H1 (cell line): ENCODE measurements around the gene ZNF311. TPM values are rescaled to one million over a fixed set of nuclear protein-coding genes. Genes with fewer than 3 reads are reported as not detected.

ENCODE experiments used
- CTCF ChIA-PET: fragments of 300-600 bp; sonication (Branson Sonifier 250); formaldehyde crosslinking; loops from one replicate; lab custom pipeline; 2021; ENCODE audit not compliant: partially characterized antibody; lab: Charles Lee
- POLR2A ChIA-PET: fragments of 300-600 bp; sonication (Branson Sonifier 250); formaldehyde crosslinking; loops from one replicate; lab custom pipeline; 2021; ENCODE audit warnings: inconsistent platforms; ENCODE audit not compliant: partially characterized antibody; lab: Charles Lee
- DNase-seq, 2 experiments: peaks; one replicate each; pipeline versions ENCODE4 v3.0.0 to v3.0.0-alpha.2; 2010 to 2022; ENCODE audit warnings: low spot score in 2 of 2, low read depth in 1 of 2, mixed read lengths in 1 of 2
- FAIRE-seq: peaks from 2 replicates; lab custom pipeline; 2011; peaks lifted over from hg19 to GRCh38; lab: Jason Lieb, UNC
- H2AFZ ChIP-seq: 2 replicates; pipeline ENCODE4 v1.8.1; 2012; ENCODE audit warnings: low read length, inconsistent platforms
- H2AK5ac ChIP-seq: 2 replicates; pipeline ENCODE4 v1.6.1; 2013; ENCODE audit warnings: low read depth, low read length
- H2BK120ac ChIP-seq: replicated peaks from 2 replicates; pipeline ENCODE3; 2013; ENCODE audit warnings: low read depth, low read length, inconsistent platforms
- H2BK12ac ChIP-seq: 2 replicates; pipeline ENCODE4 v1.6.1; 2013; ENCODE audit warnings: low read depth, low read length
- H2BK15ac ChIP-seq: 2 replicates; pipeline ENCODE4 v1.6.1; 2013; ENCODE audit warnings: low read length
- H2BK20ac ChIP-seq: 2 replicates; pipeline ENCODE4 v1.6.1; 2013; ENCODE audit warnings: low read length
- H2BK5ac ChIP-seq: 2 replicates; pipeline ENCODE4 v1.6.1; 2013; ENCODE audit warnings: low read depth, low read length
- H3K14ac ChIP-seq: 2 replicates; pipeline ENCODE4 v1.6.1; 2013; ENCODE audit warnings: inconsistent platforms; ENCODE audit not compliant: insufficient read length
- H3K18ac ChIP-seq: 2 replicates; pipeline ENCODE4 v1.6.1; 2013; ENCODE audit warnings: low read length; ENCODE audit errors: extremely low read depth
- H3K23ac ChIP-seq: 2 replicates; pipeline ENCODE4 v1.6.1; 2013; ENCODE audit warnings: inconsistent platforms; ENCODE audit not compliant: insufficient read length
- H3K23me2 ChIP-seq: 2 replicates; pipeline ENCODE4 v1.6.1; 2013; ENCODE audit warnings: low read depth, low read length
- H3K27ac ChIP-seq: 2 replicates; pipeline ENCODE4 v1.6.1; 2011; ENCODE audit warnings: low read depth, low read length, inconsistent platforms
- H3K27me3 ChIP-seq, 4 experiments: replicated peaks in 1 of 4; 1 replicate in 1 of 4; 2 replicates in 3 of 4; pipeline versions ENCODE4 v1.6.1 to v1.8.1; 2011 to 2013; ENCODE audit warnings: low read length in 3 of 4, mild to moderate bottlenecking in 3 of 4, inconsistent platforms in 2 of 4, mixed read lengths in 2 of 4, moderate library complexity in 1 of 4; ENCODE audit not compliant: control insufficient read depth in 3 of 4, insufficient read depth in 3 of 4; ENCODE audit errors: extremely low read depth in 1 of 4
- H3K36me3 ChIP-seq, 4 experiments: 2 replicates each; pipeline versions ENCODE4 v1.6.1 to v1.8.1; 2011 to 2013; ENCODE audit warnings: mild to moderate bottlenecking in 4 of 4, low read length in 3 of 4, moderate library complexity in 2 of 4, control low read depth in 1 of 4, inconsistent platforms in 1 of 4; ENCODE audit not compliant: insufficient read depth in 4 of 4, control insufficient read depth in 2 of 4
- H3K4ac ChIP-seq: replicated peaks from 2 replicates; pipeline ENCODE3; 2013; ENCODE audit warnings: low read length, low read depth, mixed read lengths, inconsistent platforms; ENCODE audit not compliant: insufficient read length
- H3K4me1 ChIP-seq, 4 experiments: replicated peaks in 1 of 4; 1 replicate in 1 of 4; 2 replicates in 3 of 4; pipeline versions ENCODE4 v1.6.1 to v1.8.1; 2011 to 2013; ENCODE audit warnings: low read length in 3 of 4, inconsistent platforms in 2 of 4, mixed read lengths in 1 of 4; ENCODE audit not compliant: insufficient read depth in 4 of 4, control insufficient read depth in 3 of 4
- H3K4me2 ChIP-seq, 2 experiments: 2 replicates each; pipeline versions ENCODE4 v1.6.1 to v1.8.1; 2011 to 2013; ENCODE audit warnings: low read depth in 2 of 2, low read length in 2 of 2, control low read depth in 1 of 2, inconsistent platforms in 1 of 2, mild to moderate bottlenecking in 1 of 2; ENCODE audit not compliant: insufficient read depth in 1 of 2
- H3K4me3 ChIP-seq, 4 experiments: fragments of 200-600, 300-600 bp in 1 of 4; sonication (generic), shearing (Covaris generic), sonication (Bioruptor Twin) in 1 of 4; 2 replicates each; pipeline versions ENCODE4 v1.5.1 to v1.8.1; 2011 to 2016; ENCODE audit warnings: low read length in 4 of 4, low read depth in 3 of 4, control low read depth in 2 of 4, inconsistent platforms in 2 of 4, mild to moderate bottlenecking in 2 of 4, mixed read lengths in 1 of 4, moderate library complexity in 1 of 4; ENCODE audit not compliant: insufficient read depth in 2 of 4; ENCODE audit errors: extremely low read depth in 1 of 4
- H3K56ac ChIP-seq: replicated peaks from 2 replicates; pipeline ENCODE3; 2013; ENCODE audit warnings: low read depth, mild to moderate bottlenecking, mixed read lengths, low read length, inconsistent platforms; ENCODE audit not compliant: insufficient read length
- H3K79me1 ChIP-seq: 2 replicates; pipeline ENCODE4 v1.6.1; 2013; ENCODE audit warnings: low read depth, low read length, control low read depth
- H3K79me2 ChIP-seq, 2 experiments: 2 replicates each; pipeline versions ENCODE4 v1.6.1 to v1.8.1; 2012 to 2013; ENCODE audit warnings: low read length in 2 of 2, mild to moderate bottlenecking in 2 of 2, inconsistent platforms in 1 of 2; ENCODE audit not compliant: insufficient read depth in 2 of 2, control insufficient read depth in 1 of 2
- H3K9ac ChIP-seq, 4 experiments: replicated peaks in 1 of 4; 1 replicate in 1 of 4; 2 replicates in 3 of 4; pipeline versions ENCODE4 v1.6.1 to v1.8.1; 2011 to 2013; ENCODE audit warnings: low read depth in 3 of 4, low read length in 3 of 4, control low read depth in 2 of 4, mild to moderate bottlenecking in 2 of 4, moderate library complexity in 2 of 4, inconsistent platforms in 1 of 4; ENCODE audit errors: extremely low read depth in 1 of 4
- H3K9me3 ChIP-seq, 2 experiments: 2 replicates each; pipeline versions ENCODE4 v1.6.1 to v1.8.1; 2012 to 2013; ENCODE audit warnings: mild to moderate bottlenecking in 2 of 2, moderate library complexity in 2 of 2, control low read depth in 1 of 2, inconsistent platforms in 1 of 2, low read depth in 1 of 2, low read length in 1 of 2, mixed read lengths in 1 of 2; ENCODE audit not compliant: insufficient read depth in 2 of 2
- H4K20me1 ChIP-seq, 2 experiments: replicated peaks in 1 of 2; 2 replicates each; pipeline versions ENCODE3 to v1.8.1; 2011 to 2013; ENCODE audit warnings: inconsistent platforms in 2 of 2, low read length in 2 of 2, mild to moderate bottlenecking in 1 of 2; ENCODE audit not compliant: insufficient read depth in 2 of 2, control insufficient read depth in 1 of 2
- H4K5ac ChIP-seq: 2 replicates; pipeline ENCODE4 v1.6.1; 2013; ENCODE audit warnings: low read length, low read depth, mixed read lengths, inconsistent platforms; ENCODE audit not compliant: insufficient read length
- H4K8ac ChIP-seq: 2 replicates; pipeline ENCODE4 v1.8.0; 2013; ENCODE audit warnings: mild to moderate bottlenecking, moderate library complexity, low read length, inconsistent platforms; ENCODE audit not compliant: insufficient read depth; ENCODE audit errors: extremely low read depth
- H4K91ac ChIP-seq: replicated peaks from 2 replicates; pipeline ENCODE3; 2013; ENCODE audit warnings: low read length, mixed read lengths, inconsistent platforms; ENCODE audit not compliant: insufficient read length
- CBX8 ChIP-seq: fragments of 300-800, 300-1000 bp; sonication (generic); IDR thresholded peaks from 2 replicates; pipeline ENCODE4 v1.7.1; 2016; ENCODE audit warnings: low read depth, low read length, borderline replicate concordance
- CTBP2 ChIP-seq: IDR thresholded peaks from 2 replicates; pipeline ENCODE4 v1.7.0; 2011; ENCODE audit warnings: borderline replicate concordance, mild to moderate bottlenecking, moderate library complexity, mixed read lengths, low read length; ENCODE audit not compliant: insufficient read depth, insufficient read length
- KDM4A ChIP-seq: IDR thresholded peaks from one replicate; pipeline ENCODE4 v1.7.1; 2012; ENCODE audit warnings: low read depth, mild to moderate bottlenecking, moderate library complexity, low read length, inconsistent platforms; ENCODE audit not compliant: severe bottlenecking
- KDM5A ChIP-seq: fragments of 200-600 bp; IDR thresholded peaks from 2 replicates; pipeline ENCODE4 v1.7.1; 2012; ENCODE audit warnings: mild to moderate bottlenecking, low read length, inconsistent platforms, mixed read lengths
- PHF8 ChIP-seq: fragments of 200-600 bp; sonication (generic); conservative IDR thresholded peaks from 2 replicates; pipeline ENCODE4 v1.7.1; 2012; ENCODE audit warnings: low read depth, mild to moderate bottlenecking, inconsistent platforms, low read length, moderate library complexity
- RAD21 ChIP-seq, 2 experiments: IDR thresholded peaks in 1 of 2; conservative IDR thresholded peaks in 1 of 2; 2 replicates each; pipeline ENCODE4 v1.6.1; 2011; ENCODE audit warnings: low read depth in 2 of 2, low read length in 2 of 2, improper control_type of control experiment in 1 of 2, inconsistent platforms in 1 of 2, mild to moderate bottlenecking in 1 of 2, moderate library complexity in 1 of 2
- RNF2 ChIP-seq: fragments of 200-900, 300-1000 bp; sonication (generic); IDR thresholded peaks from 2 replicates; pipeline ENCODE4 v1.7.1; 2016; ENCODE audit warnings: borderline replicate concordance, low read depth, mild to moderate bottlenecking, antibody characterized with exemption, low read length; ENCODE audit not compliant: poor library complexity, severe bottlenecking; ENCODE audit errors: missing control alignments
- SP1 ChIP-seq: IDR thresholded peaks from 2 replicates; pipeline ENCODE4 v1.6.1; 2011; ENCODE audit warnings: low read depth, low read length
- SP2 ChIP-seq: IDR thresholded peaks from 2 replicates; pipeline ENCODE4 v1.6.1; 2012; ENCODE audit warnings: mild to moderate bottlenecking, low read length, inconsistent platforms
- YY1 ChIP-seq: IDR thresholded peaks from 2 replicates; pipeline ENCODE4 v1.6.1; 2011; ENCODE audit warnings: low read depth, mild to moderate bottlenecking, low read length
- WGBS, 2 experiments: shearing (Covaris generic) in 1 of 2; methylation state at CpG; one replicate each; pipeline versions ENCODE4 v1.1.6 to v1.1.7; 2013 to 2015; ENCODE audit warnings: low lambda C conversion rate in 2 of 2, mixed read lengths in 2 of 2, inconsistent platforms in 1 of 2, low coverage in 1 of 2, missing lambda C conversion rate in 1 of 2; ENCODE audit not compliant: insufficient replicate concordance in 2 of 2, insufficient coverage in 1 of 2, insufficient read length in 1 of 2; ENCODE audit errors: extremely low coverage in 1 of 2, missing lambda C conversion rate in 1 of 2; 5-methylcytosine and 5-hydroxymethylcytosine counted together
- polyA plus RNA-seq, 7 experiments: library from polyadenylated mRNA; depleted of rRNA in 3 of 7; stranded (reverse) in 5 of 7; unstranded in 2 of 7; fragments of >200 nt in 5 of 7; fragments of 200-250 nt in 2 of 7; gene quantifications; 1 replicate in 5 of 7; 2 replicates in 1 of 7; 4 replicates in 1 of 7; pipeline versions ENCODE4 v1.2.1 to v1.2.3, GENCODE V29; 2011 to 2013; ENCODE audit warnings: missing spikeins in 2 of 7, mixed read lengths in 2 of 7
- total RNA-seq: library from RNA; stranded (reverse); fragmentation: NEBNext Ultra II Directional; extraction: Animal tissue kit (Norgen Biotek cat#: 25700); gene quantifications from 2 replicates; pipeline ENCODE4 v1.2.1, GENCODE V29; 2021
- TF ChIP-seq, protein P1 (sequence below): IDR thresholded peaks from 2 replicates; pipeline ENCODE4 v1.6.1; 2011; ENCODE audit warnings: low read length, improper control_type of control experiment

The ZNF311 gene
- total and polyA plus RNA-seq, 2 of the 8 experiments (the other 6 are each of a cell fraction or from before 2014, with no cell fraction given) = 1.9 to 4.2 TPM

DNA sequence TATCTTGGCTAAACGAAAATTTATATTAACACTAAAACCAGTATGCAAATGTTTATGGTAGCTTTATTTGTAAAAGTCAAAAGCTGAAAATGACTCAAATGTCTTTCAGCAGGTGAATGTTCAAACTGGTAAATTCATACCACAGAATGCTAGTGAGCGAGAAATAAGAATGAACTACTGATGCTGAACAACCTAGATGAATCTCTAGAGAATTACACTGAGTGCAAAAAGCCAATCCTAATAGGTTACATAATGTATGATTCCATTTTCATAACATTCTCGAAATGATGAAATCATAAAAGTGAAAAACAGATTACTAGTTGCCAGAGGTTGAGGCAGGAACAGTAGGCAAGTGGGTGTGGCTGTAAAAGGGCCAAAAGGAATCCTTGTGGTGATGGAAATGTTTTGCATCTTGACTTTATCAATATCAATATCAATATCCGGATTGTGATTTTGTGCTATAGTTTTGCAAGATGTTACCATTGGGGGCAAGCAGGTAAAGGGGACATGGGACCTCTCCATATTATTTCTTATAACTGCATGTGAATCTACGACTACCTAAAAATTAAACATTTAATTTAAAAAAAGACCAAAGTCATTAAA lies 26.1 kb downstream of the ZNF311 start:
- H3K4me2 ChIP-seq = no peak overlapping the region; a peak in 1 of 4 replicates
- no peak overlapping the region for H2AK5ac ChIP-seq
- H2BK5ac ChIP-seq = no peak overlapping the region
- FAIRE-seq = no peak
- no peak overlapping the region for H4K91ac ChIP-seq
- no peak overlapping the region for H3K18ac ChIP-seq
- no peak overlapping the region for H3K14ac ChIP-seq
- no peaks in the 10 kb centered on the region for H3K79me1 ChIP-seq
- H3K4ac ChIP-seq = no peak overlapping the region
- no peak overlapping the region for H4K5ac ChIP-seq
- no peak overlapping the region for H2BK12ac ChIP-seq
- no peak overlapping the region for H3K27ac ChIP-seq
- no peak overlapping the region for H3K56ac ChIP-seq
- H3K23me2 ChIP-seq = peaks cover 4% of the 10 kb centered on the region
- no peak overlapping the region for H2AFZ ChIP-seq
- no peaks in the 10 kb centered on the region for H4K20me1 ChIP-seq
- no peaks in the 10 kb centered on the region for H3K36me3 ChIP-seq
- H2BK20ac ChIP-seq = no peak overlapping the region
- no peak overlapping the region for H2BK15ac ChIP-seq
- 89% methylated on average over 5 of the region's 5 CpGs; no CpG with 5 or more reads in 1 of the 2 experiments for WGBS, 2 experiments
- no peak for DNase-seq
- no peak overlapping the region for H3K9ac ChIP-seq
- no peak overlapping the region for H4K8ac ChIP-seq
- ChIA-PET CTCF (interaction anchor here (1.2 to 3.7 kb wide), 3 partner anchors 9 to 38 kb away, joined by 3 to 19 read pairs (median 4); no protein-coding TSS in a partner anchor), POLR2A (interaction anchor here (1.8 kb wide), 1 partner anchor 55 kb away, joined by 8 read pairs; the partner anchor contains the start of gene TRIM27)
- H3K4me1 ChIP-seq = peaks cover 0 to 6% (median 0%) of the 10 kb centered on the region in 4 experiments; a peak in 3 of 7 replicates
- H3K4me3 ChIP-seq = no peak overlapping the region
- H2BK120ac ChIP-seq = no peak overlapping the region
- H3K27me3 ChIP-seq = no peaks in the 10 kb centered on the region; a peak in 2 of 7 replicates
- no peaks in the 10 kb centered on the region for H3K9me3 ChIP-seq
- H3K79me2 ChIP-seq = no peaks in the 10 kb centered on the region
- no peak overlapping the region for H3K23ac ChIP-seq
- TF ChIP-seq RAD21 (IDR thresholded peaks at IDR 0.05 in 1 of 2, conservative IDR thresholded peaks at IDR 0.05 in 1 of 2; ENCODE audit: low read depth in 2 of 2, low read length in 2 of 2) (no peak), SP2 (no peak), RNF2 (no peak), YY1 (no peak), CBX8 (no peak), CTBP2 (no peak), PHF8 (no peak), SP1 (no peak), KDM5A (no peak), KDM4A (no peak)
- TF ChIP-seq, protein P1, sequence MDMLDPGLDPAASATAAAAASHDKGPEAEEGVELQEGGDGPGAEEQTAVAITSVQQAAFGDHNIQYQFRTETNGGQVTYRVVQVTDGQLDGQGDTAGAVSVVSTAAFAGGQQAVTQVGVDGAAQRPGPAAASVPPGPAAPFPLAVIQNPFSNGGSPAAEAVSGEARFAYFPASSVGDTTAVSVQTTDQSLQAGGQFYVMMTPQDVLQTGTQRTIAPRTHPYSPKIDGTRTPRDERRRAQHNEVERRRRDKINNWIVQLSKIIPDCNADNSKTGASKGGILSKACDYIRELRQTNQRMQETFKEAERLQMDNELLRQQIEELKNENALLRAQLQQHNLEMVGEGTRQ = no peak
